Neural cell (in vitro differentiated cells): ENCODE results near the gene PHETA2.
"Not testable (repeated sequence)": the region's sequence is repeated elsewhere in the genome, so short reads cannot be mapped to it uniquely, and the experiment has no call there.

ENCODE experiments used
- CTCF ChIP-seq: fragments of 450-650 bp; IDR thresholded peaks from 2 replicates; pipeline ENCODE4 v1.5.1; 2014; ENCODE audit warnings: antibody characterized with exemption, mild to moderate bottlenecking, moderate library complexity; ENCODE audit not compliant: poor library complexity, severe bottlenecking
- EP300 ChIP-seq: fragments of 450-650 bp; conservative IDR thresholded peaks from 2 replicates; pipeline ENCODE4 v1.6.1; 2014; ENCODE audit warnings: antibody characterized with exemption, mild to moderate bottlenecking, moderate library complexity; ENCODE audit not compliant: poor library complexity, severe bottlenecking
- EZH2 ChIP-seq: fragments of 200-600, 300-800 bp; shearing (Covaris generic), sonication (generic); IDR thresholded peaks from 2 replicates; pipeline ENCODE4 v1.6.1; 2014; ENCODE audit warnings: antibody characterized with exemption, low read length, borderline replicate concordance, mild to moderate bottlenecking; ENCODE audit not compliant: insufficient read depth, poor library complexity, severe bottlenecking
- POLR2AphosphoS5 ChIP-seq: IDR thresholded peaks from 2 replicates; pipeline ENCODE4 v1.6.1; 2012
- REST ChIP-seq: IDR thresholded peaks from 2 replicates; pipeline ENCODE4 v1.6.1; 2012; ENCODE audit warnings: borderline replicate concordance

GRCh38 chr22:42104332-42104860 lies 30.3 kb downstream of the PHETA2 start:
- not testable (repeated sequence) for TF ChIP-seq CTCF, EZH2, REST, POLR2AphosphoS5, EP300
